HG03159 (cell line): ENCODE results near the gene IGSF5.
"Not testable (repeated sequence)": the region's sequence is repeated elsewhere in the genome, so short reads cannot be mapped to it uniquely, and the experiment has no call there.

ENCODE experiments used
- ATAC-seq: cut with Tn5 transposase; IDR thresholded peaks from one replicate; pipeline ENCODE4 v1.9.1; 2021; ENCODE audit warnings: mild to moderate bottlenecking, moderate library complexity; ENCODE audit not compliant: unreplicated experiment

The IGSF5 gene

GRCh38 chr21:39737376-39738000 lies 7.5 kb upstream of the IGSF5 start:
- ATAC-seq, result no peak

DNA sequence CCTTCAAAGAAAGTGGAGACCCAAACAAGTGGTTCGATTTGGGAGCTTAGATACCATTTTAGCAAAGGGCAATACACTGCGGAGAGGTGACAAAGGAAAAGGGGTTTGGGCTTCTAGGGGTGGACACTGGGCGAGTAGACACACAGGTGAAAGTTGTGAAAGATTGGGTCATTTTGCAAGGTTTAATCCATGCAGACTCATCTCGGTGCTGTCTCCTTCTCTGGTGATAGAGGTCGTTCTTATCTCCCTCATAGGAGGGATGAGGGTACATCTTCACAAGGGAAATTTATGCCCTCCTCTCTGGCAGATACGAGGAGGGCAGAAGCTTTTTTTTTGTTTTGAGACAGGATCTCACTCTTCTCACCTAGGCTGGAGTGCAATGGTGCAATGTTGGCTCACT lies 6.4 kb upstream of the IGSF5 start:
- ATAC-seq, result no peak

DNA sequence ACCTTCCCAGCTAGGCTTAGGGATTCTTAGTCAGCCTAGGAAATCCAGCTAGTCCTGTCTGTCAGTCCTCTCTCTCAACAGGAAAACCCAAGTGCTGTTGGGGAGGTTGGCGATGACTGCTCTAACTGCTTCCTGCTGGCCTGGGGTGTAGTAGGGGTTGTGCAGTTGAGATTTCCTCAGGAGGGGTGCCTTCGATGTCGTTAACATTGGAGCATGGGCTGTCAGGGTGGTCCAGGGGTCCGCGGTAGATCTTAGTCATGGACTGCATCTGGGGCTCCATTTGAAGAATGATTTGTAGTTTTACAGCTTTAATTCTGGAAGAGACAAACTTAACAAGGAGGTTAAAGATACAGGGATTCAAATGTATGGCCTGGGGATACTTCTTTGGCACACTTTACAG lies 5.5 kb upstream of the IGSF5 start:
- not testable (repeated sequence) for ATAC-seq

DNA sequence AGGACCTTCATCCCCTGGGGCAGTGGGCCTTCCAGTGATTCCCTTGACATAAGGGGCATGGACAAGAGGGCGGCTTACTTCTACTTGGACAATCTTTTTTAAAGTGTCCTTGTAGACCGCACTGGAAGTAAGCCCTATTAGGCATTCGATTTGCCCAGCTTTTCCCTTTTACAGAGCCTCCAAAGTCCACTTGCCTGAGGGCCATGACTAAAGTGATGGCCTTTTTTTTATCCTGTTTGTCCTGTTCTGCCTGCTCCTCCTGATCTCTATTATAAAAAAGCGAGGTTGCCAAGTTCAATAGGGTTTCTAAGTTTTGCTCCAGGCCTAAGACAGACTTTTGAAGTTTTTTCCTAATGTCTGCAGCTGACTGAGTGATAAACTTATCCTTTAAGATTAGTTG lies 2.4 kb upstream of the IGSF5 start:
- not testable (repeated sequence) for ATAC-seq

- ATAC-seq, result not testable (repeated sequence)
Observed at GRCh38 chr21:39745332-39745731, 349 bp downstream of the IGSF5 start.

GRCh38 chr21:39750670-39751069 lies 5.7 kb downstream of the IGSF5 start:
- ATAC-seq, result no peak

DNA sequence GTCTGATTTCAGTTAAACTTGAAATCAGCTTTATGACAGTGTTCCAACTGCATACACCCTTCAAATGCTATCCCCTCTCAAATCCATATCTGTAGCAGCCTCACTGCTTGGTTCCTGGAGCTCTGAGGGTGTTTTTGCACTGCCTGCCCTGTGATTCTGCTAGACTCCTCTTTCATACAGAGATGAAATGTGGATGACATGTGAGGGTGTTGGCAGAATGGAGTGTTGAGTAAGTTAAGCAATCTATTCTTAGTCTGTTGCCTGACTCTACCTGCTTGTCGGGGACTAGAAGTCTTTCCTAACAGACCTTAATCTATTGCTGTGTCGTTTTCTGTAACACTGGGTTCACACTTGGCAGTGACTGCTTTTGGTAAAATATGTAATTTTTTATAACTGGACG lies 9.8 kb downstream of the IGSF5 start:
- no peak for ATAC-seq

- ATAC-seq, result no peak
Observed at GRCh38 chr21:39756285-39756684, 11.3 kb downstream of the IGSF5 start.

- no peak for ATAC-seq
Observed at GRCh38 chr21:39763272-39763970, 18.4 kb downstream of the IGSF5 start.

DNA sequence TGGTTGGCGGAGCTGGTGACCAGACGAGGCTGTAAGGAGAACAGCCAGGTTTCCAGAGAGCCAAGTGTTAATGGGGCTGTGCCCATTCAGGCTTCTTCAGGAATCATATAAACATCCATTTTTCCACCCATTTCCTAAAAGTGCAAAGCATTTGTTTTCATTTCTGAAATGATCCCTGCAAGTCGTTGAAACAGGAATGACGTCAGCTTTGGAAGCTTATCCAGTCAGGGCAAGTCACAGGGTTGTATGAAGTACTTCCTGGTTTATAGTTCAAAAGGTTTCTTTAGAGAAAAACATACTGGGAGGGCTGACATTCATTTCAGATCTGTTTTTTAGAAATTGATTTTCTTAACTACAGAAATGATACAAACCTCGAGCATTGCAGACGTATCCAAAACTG lies 29.2 kb downstream of the IGSF5 start:
- ATAC-seq, result no peak

GRCh38 chr21:39775816-39776215 lies 30.8 kb downstream of the IGSF5 start:
- ATAC-seq, result no peak

DNA sequence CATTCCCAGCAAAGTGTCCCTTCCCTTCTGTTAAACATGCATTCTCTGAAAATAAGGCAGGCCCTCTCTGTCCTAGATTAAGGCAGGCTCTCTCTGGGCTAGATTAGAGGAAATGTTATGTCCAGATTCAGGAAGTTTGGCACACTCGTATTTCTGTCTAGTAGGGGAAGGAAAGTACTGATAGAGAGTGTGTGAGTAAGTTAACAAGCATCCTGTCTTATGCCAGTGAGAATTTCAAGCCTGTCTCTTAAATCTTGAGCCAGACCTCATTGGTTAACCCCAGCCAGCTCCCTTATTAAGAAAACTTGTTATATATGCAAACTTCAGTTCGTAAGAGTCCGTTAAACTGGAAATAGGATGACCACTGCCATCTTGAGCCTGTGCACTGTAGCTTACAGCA lies 31.6 kb downstream of the IGSF5 start:
- ATAC-seq, result no peak

DNA sequence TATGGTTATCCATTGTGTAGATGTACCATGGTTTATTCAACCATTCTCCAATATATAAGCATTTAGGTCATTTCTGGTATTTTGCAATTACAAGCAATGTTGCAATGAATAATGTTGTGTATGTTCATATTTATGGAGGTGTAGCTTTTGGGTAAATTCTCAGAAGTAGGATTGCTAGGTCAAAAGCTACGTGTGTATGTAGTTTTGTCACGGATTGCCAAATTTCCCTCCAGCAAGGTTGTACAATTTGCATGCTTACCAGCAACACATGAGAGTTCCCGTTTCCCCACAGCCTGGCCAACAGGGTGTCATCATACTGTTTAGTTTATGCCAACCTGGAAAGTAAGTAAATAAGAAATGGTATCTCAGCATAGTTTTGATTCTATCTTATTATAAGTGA lies 36.3 kb downstream of the IGSF5 start:
- ATAC-seq, result no peak

DNA sequence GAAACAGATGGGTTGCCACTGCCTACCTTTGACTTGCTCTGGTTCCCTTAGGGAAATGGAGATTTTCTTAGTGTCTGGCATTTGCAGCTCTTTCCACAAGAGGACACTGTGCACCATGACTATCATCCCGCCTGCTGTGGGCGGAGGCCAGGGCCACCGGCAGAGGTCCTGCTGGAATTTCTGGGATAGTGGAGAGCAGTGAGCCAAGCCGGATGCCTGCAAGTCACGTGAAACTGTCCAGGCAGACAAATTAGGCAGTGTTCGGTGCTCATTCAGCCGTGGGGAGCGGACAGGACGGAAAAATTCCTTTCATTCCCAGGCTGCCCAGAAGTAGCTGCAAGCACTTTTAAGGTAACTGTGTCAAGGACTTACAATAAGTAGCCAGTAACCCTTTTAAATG lies 43.4 kb downstream of the IGSF5 start:
- no peak for ATAC-seq

- no peak for ATAC-seq
Observed at GRCh38 chr21:39796466-39796865, 51.5 kb downstream of the IGSF5 start.

GRCh38 chr21:39799178-39799577 lies 54.2 kb downstream of the IGSF5 start:
- ATAC-seq, result no peak

GRCh38 chr21:39800311-39800710 lies 55.3 kb downstream of the IGSF5 start:
- ATAC-seq, result no peak

- ATAC-seq, result no peak
Observed at GRCh38 chr21:39802217-39802616, 57.2 kb downstream of the IGSF5 start.

DNA sequence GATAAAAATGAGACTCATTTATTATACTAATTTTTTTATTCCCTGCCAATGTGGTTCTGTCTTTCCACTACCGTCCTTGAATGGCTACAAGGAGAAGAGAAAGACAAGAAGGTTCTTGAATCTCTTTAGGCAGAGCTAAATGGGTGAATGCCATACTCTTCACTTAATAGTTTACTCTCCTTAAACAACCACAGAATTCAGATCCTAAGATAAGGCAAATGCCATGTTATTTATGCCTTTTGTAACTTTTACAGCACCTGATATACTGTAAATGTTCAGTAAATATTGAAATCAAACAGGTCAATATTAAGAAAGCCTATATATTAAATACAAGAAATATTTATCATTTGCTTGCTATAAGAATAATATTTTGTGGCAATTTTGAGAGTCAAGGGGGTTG lies 58.4 kb downstream of the IGSF5 start:
- ATAC-seq, result no peak

GRCh38 chr21:39804240-39804639 lies 59.3 kb downstream of the IGSF5 start:
- no peak for ATAC-seq

- no peak for ATAC-seq
Observed at GRCh38 chr21:39805983-39806382, 61.0 kb downstream of the IGSF5 start.

GRCh38 chr21:39807738-39808137 lies 62.8 kb downstream of the IGSF5 start:
- no peak for ATAC-seq

GRCh38 chr21:39809936-39810335 lies 65.0 kb downstream of the IGSF5 start:
- no peak for ATAC-seq
